Activated naive CD8-positive, alpha-beta T cell treated with anti-CD3 and anti-CD28 coated beads, Interleukin-2, amount 10 ng/mL, durations not matched to agents 7 days and 5 days (primary cell): Measurements from ENCODE around the gene TGM5. TPM values are rescaled to one million over a fixed set of nuclear protein-coding genes. Genes with fewer than 3 reads are reported as not detected.
"Not testable (repeated sequence)": the region's sequence is repeated elsewhere in the genome, so short reads cannot be mapped to it uniquely, and the experiment has no call there.

Source experiments
- ATAC-seq: fragments of 150-1000 bp; cut with Tn5 transposase; one replicate; pipeline ENCODE4 v1.10.0; 2021; ENCODE audit warnings: low read depth, moderate library complexity
- POLR2A ChIA-PET: fragments of 350-600 bp; sonication (Branson Sonifier 250); formaldehyde crosslinking; loops from one replicate; lab custom pipeline; 2021; ENCODE audit warnings: antibody characterized with exemption; lab: Charles Lee
- DNase-seq: peaks from one replicate; pipeline ENCODE4 v3.0.0; 2021
- H3K27ac Mint-ChIP-seq: one replicate; pipeline ENCODE4 v1.8.0; 2022; ENCODE audit warnings: mild to moderate bottlenecking, mixed read lengths
- H3K27me3 Mint-ChIP-seq: one replicate; pipeline ENCODE4 v1.8.0; 2022; ENCODE audit warnings: mild to moderate bottlenecking, moderate library complexity, mixed read lengths
- H3K36me3 Mint-ChIP-seq: one replicate; pipeline ENCODE4 v1.8.0; 2021; ENCODE audit warnings: mild to moderate bottlenecking, mixed read lengths
- H3K4me1 Mint-ChIP-seq: one replicate; pipeline ENCODE4 v1.8.0; 2021; ENCODE audit warnings: mixed read lengths
- H3K4me3 Mint-ChIP-seq: one replicate; pipeline ENCODE4 v1.8.0; 2022; ENCODE audit warnings: mild to moderate bottlenecking, moderate library complexity, mixed read lengths
- H3K9me3 Mint-ChIP-seq: one replicate; pipeline ENCODE4 v1.8.0; 2021; ENCODE audit warnings: mixed read lengths
- total RNA-seq, 2 experiments: library from RNA; stranded (reverse); gene quantifications; one replicate each; pipeline ENCODE4 v1.2.3, GENCODE V29; 2021

The TGM5 gene
- total RNA-seq, 2 experiments from 2014 or later: 0.11 TPM; not detected in 1

- H3K36me3 Mint-ChIP-seq: no peaks in the 10 kb centered on the region
- no peak for DNase-seq
- H3K4me3 Mint-ChIP-seq: no peak overlapping the region
- ATAC-seq: no peak
- no peak overlapping the region for H3K27ac Mint-ChIP-seq
- H3K9me3 Mint-ChIP-seq: no peaks in the 10 kb centered on the region
- POLR2A ChIA-PET: no interaction called here
- peaks cover 7% of the 10 kb centered on the region for H3K4me1 Mint-ChIP-seq
- H3K27me3 Mint-ChIP-seq: peaks cover 3% of the 10 kb centered on the region
Measured at GRCh38 chr15:43283526-43283925, 16.8 kb upstream of the TGM5 start.

- H3K9me3 Mint-ChIP-seq: no peaks in the 10 kb centered on the region
- DNase-seq (no peak), ATAC-seq (no peak)
- no peaks in the 10 kb centered on the region for H3K36me3 Mint-ChIP-seq
- peaks cover 3% of the 10 kb centered on the region for H3K27me3 Mint-ChIP-seq
- no peak overlapping the region for H3K27ac Mint-ChIP-seq
- H3K4me1 Mint-ChIP-seq: peaks cover 7% of the 10 kb centered on the region
- POLR2A ChIA-PET: no interaction called here
- H3K4me3 Mint-ChIP-seq: no peak overlapping the region
Measured at GRCh38 chr15:43281926-43282602, 15.3 kb upstream of the TGM5 start.

DNA sequence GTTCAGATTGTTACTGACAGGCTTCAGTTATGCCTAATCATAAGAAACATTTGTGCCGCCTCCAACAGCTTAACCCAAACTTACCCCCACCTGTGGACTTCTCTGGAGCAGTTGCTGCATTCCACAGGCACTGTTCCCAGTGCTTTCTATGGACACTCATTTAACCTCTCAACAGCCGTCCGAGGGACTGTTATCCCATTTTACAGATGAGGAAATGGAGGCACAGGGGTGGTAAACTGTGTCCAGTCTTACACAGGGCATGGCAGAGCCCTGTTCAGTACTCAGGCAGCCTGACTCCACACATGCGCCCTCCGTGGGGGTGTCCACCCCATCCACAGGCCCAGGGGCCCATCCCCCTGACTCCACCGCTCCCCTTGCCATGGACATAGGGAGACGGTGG, 14.3 kb upstream of the TGM5 start:
- Mint-ChIP-seq H3K36me3 (no peaks in the 10 kb centered on the region), H3K27ac (no peak overlapping the region), H3K27me3 (no peaks in the 10 kb centered on the region), H3K4me3 (no peak overlapping the region), H3K9me3 (no peaks in the 10 kb centered on the region), H3K4me1 (peaks cover 7% of the 10 kb centered on the region)
- POLR2A ChIA-PET: no interaction called here
- DNase-seq (no peak), ATAC-seq (no peak)

GRCh38 chr15:43279496-43279895, 12.8 kb upstream of the TGM5 start:
- Mint-ChIP-seq H3K9me3 (no peaks in the 10 kb centered on the region), H3K27ac (no peak overlapping the region), H3K36me3 (no peaks in the 10 kb centered on the region), H3K4me3 (no peak overlapping the region), H3K4me1 (peaks cover 4% of the 10 kb centered on the region), H3K27me3 (peaks cover 6% of the 10 kb centered on the region)
- no peak for ATAC-seq
- DNase-seq: no peak
- POLR2A ChIA-PET: no interaction called here

DNA sequence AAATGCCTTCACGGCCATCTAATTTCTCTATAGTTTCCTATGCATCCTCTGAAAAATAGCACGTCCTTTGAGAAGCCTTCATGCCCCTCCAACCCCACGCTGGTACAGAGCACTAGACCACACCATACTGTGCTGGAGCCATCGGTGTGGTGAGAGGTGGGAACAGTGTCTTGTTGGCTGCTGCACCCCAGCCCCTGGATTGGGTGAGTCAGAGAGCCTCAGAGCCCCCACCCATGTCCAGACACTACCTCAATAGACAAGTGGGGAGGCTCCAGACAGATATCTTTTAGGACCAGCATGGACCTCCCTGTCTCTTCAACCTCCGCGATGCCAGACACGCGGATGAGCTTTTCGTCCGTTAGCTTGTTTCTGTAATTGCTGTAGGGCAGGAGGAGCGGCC, 12.1 kb upstream of the TGM5 start:
- H3K36me3 Mint-ChIP-seq: no peaks in the 10 kb centered on the region
- POLR2A ChIA-PET: no interaction called here
- no peaks in the 10 kb centered on the region for H3K4me1 Mint-ChIP-seq
- no peaks in the 10 kb centered on the region for H3K9me3 Mint-ChIP-seq
- DNase-seq (no peak), ATAC-seq (no peak)
- no peak overlapping the region for H3K4me3 Mint-ChIP-seq
- H3K27ac Mint-ChIP-seq: no peak overlapping the region
- peaks cover 6% of the 10 kb centered on the region for H3K27me3 Mint-ChIP-seq

DNA sequence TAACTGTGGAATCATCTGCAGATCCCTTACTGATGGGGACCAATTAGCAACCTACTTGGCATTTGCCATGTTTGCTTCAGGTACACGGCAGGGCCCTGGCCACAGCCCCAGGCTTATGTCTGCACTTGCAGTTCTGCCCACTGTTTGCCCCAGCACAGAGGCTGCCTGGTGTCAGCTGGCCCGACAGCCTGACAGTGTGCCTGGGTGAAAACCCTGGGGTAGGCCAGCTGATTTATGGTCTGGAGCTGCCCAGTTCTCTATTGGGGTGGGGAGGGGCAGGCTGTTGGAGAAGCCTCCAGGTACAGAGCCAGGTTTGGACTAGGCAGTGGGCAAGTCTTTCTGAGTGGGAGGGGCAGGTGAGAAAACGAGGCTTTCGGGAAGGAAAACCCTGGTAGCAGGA, 11.2 kb upstream of the TGM5 start:
- ATAC-seq: no peak
- Mint-ChIP-seq H3K4me3 (no peak overlapping the region), H3K9me3 (no peaks in the 10 kb centered on the region), H3K4me1 (no peaks in the 10 kb centered on the region), H3K36me3 (no peaks in the 10 kb centered on the region), H3K27ac (no peak overlapping the region), H3K27me3 (peaks cover 6% of the 10 kb centered on the region)
- POLR2A ChIA-PET: no interaction called here
- no peak for DNase-seq

DNA sequence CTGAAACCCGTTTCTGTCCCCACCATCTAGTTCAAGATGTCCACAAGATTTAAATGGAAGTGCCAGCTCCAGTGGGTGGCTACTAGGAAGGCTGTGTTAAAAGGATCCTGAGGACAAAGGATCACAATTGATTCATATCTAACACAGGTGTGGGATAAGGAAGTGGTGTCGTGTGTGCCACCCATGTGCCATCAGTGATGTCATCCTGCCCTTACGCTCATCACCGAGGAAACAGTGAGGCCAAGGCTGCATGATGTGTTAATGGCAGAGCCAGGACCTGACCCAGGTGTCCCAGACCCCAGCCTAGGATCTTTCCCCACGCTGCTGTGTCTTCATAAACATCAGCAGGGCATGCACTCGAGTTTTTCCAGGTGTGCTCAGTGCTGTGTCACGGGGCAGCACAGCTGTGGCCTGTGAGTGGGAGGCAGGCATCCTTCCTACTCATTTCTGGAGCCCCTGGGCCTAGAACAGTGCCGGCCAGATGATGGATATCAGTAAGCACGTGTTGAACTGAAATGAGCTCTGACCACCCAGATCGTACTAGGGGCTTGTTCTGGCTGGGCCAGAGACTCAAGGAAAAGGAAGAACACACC, 10.6 kb upstream of the TGM5 start:
- DNase-seq (no peak), ATAC-seq (no peak)
- Mint-ChIP-seq H3K36me3 (no peaks in the 10 kb centered on the region), H3K27ac (no peak overlapping the region), H3K4me3 (no peak overlapping the region), H3K9me3 (no peaks in the 10 kb centered on the region), H3K4me1 (no peaks in the 10 kb centered on the region), H3K27me3 (peaks cover 6% of the 10 kb centered on the region)
- POLR2A ChIA-PET: no interaction called here

DNA sequence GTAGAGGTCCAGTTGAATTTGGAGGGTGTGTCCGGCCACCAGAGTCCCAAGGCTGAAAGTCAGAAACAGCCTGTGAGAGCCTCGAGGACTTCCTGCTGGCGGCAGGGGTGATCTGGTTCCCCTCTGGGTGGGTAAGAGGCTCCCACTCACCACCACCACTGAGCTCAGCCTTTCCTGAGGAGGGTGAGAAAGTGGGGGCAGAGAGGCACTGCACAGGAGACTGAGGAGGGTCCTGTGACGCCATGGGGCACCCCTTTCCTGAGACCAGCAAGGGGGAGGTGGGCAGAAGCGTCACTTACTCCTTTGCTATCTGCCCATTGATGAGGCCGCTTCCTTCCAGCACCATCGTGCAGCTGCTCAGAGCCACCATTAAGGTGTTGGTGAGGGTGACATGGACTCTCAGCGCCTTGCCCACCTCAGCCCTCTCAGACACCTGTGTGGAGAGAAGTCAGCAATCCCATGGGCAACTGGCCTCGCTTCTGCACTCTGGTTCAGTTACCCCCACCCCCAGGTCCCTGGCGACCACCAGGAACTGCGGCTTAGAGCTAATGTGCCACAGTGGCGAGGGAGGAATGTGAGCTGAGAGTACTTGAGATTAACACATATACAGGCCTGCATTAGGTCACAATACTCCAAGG, 10.0 kb upstream of the TGM5 start:
- DNase-seq (no peak), ATAC-seq (no peak)
- H3K4me3 Mint-ChIP-seq: no peak overlapping the region
- H3K4me1 Mint-ChIP-seq: no peaks in the 10 kb centered on the region
- peaks cover 7% of the 10 kb centered on the region for H3K27me3 Mint-ChIP-seq
- peaks cover 3% of the 10 kb centered on the region for H3K9me3 Mint-ChIP-seq
- H3K27ac Mint-ChIP-seq: no peak overlapping the region
- H3K36me3 Mint-ChIP-seq: peaks cover 3% of the 10 kb centered on the region
- POLR2A ChIA-PET: no interaction called here

- peaks cover 7% of the 10 kb centered on the region for H3K27me3 Mint-ChIP-seq
- no peak overlapping the region for H3K4me3 Mint-ChIP-seq
- DNase-seq (no peak), ATAC-seq (no peak)
- H3K36me3 Mint-ChIP-seq: peaks cover 3% of the 10 kb centered on the region
- POLR2A ChIA-PET: no interaction called here
- peaks cover 3% of the 10 kb centered on the region for H3K9me3 Mint-ChIP-seq
- H3K4me1 Mint-ChIP-seq: no peaks in the 10 kb centered on the region
- H3K27ac Mint-ChIP-seq: no peak overlapping the region
Measured at GRCh38 chr15:43275740-43276562, 9.2 kb upstream of the TGM5 start.

- H3K36me3 Mint-ChIP-seq: peaks cover 3% of the 10 kb centered on the region
- POLR2A ChIA-PET: no interaction called here
- H3K4me1 Mint-ChIP-seq: peaks cover 9% of the 10 kb centered on the region
- H3K27ac Mint-ChIP-seq: no peak overlapping the region
- no peak overlapping the region for H3K4me3 Mint-ChIP-seq
- DNase-seq (no peak), ATAC-seq (no peak)
- peaks cover 3% of the 10 kb centered on the region for H3K9me3 Mint-ChIP-seq
- H3K27me3 Mint-ChIP-seq: peaks cover 9% of the 10 kb centered on the region
Measured at GRCh38 chr15:43274136-43274535, 7.4 kb upstream of the TGM5 start.

DNA sequence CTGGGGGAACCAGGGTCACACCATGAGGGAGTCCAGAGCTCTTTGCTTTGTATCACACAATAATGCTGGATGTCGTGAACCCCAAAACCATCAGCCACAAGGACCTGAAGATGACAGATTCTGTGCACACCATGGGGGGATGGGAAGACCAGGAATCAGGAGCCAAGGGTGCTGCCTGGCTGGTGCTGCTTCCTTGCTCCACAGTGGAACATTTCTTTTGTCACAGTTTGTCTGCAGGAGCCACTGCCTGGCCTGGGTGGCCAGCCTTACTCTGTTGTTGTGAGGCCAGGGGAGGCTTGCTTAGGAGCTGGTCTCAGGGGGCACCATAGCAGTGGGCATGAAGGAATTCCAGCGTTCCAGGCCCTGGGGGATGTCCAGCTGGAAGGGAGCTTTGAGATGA, 6.5 kb upstream of the TGM5 start:
- Mint-ChIP-seq H3K4me3 (no peak overlapping the region), H3K27ac (no peak overlapping the region), H3K36me3 (peaks cover 3% of the 10 kb centered on the region), H3K9me3 (peaks cover 3% of the 10 kb centered on the region), H3K27me3 (peaks cover 12% of the 10 kb centered on the region), H3K4me1 (peaks cover 9% of the 10 kb centered on the region)
- ATAC-seq: no peak
- DNase-seq: no peak
- POLR2A ChIA-PET: no interaction called here

GRCh38 chr15:43271908-43272307, 5.2 kb upstream of the TGM5 start:
- POLR2A ChIA-PET, H3K4me1 Mint-ChIP-seq: not testable (repeated sequence)
- H3K27me3 Mint-ChIP-seq: peaks cover 20% of the 10 kb centered on the region

DNA sequence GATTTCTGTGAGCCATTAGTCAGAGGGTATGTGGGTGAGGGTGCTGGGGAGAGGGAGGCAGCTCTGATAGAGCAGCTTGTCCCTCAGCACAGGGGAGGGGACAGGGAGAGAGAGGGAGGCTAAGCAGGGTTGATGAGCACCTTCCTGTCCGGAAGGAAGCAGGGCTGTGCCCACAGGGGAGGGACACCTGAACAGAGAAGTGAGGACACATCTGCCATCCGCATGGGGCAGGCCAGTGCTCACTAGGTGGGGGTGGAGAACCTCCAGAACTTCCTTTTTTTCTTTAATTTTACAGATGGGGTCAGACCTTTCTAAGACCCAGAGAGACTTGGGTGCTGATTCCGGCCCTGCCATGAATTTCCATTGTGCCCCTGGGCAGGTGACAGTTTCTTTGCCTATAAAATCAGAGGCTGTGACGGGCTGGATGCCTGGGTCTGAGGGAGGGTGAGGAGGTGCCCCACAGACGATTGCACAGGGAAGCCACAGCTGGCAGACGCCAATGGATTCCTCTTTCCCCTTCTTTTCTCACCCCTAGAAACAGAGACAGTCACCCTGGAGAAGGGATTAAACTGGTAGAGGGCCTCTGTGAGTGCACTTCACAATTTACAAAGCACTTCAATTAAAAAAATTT, 4.1 kb upstream of the TGM5 start:
- H3K36me3 Mint-ChIP-seq: peaks cover 3% of the 10 kb centered on the region
- POLR2A ChIA-PET: interaction anchor here (0.7 kb wide), 1 partner anchor 45 kb away, joined by 3 read pairs; no protein-coding TSS in a partner anchor
- H3K27me3 Mint-ChIP-seq: peaks cover 20% of the 10 kb centered on the region
- peaks cover 3% of the 10 kb centered on the region for H3K9me3 Mint-ChIP-seq
- DNase-seq (no peak), ATAC-seq (peak; percentile 91)
- peak overlapping the region; percentile 12 for H3K4me3 Mint-ChIP-seq
- H3K27ac Mint-ChIP-seq: peak overlapping the region; percentile 57
- peaks cover 9% of the 10 kb centered on the region for H3K4me1 Mint-ChIP-seq

More at GRCh38 chr15:43271908-43272307, 5.2 kb upstream of the TGM5 start:
- DNase-seq, H3K4me3 Mint-ChIP-seq, ATAC-seq, H3K9me3 Mint-ChIP-seq, H3K27ac Mint-ChIP-seq, H3K36me3 Mint-ChIP-seq: not testable (repeated sequence)
